22Rv1 (cell line): Measurements from ENCODE around the gene SLC5A4.

Source experiments
- CTCF ChIP-seq: fragments of 450-650 bp; IDR thresholded peaks from 2 replicates; pipeline ENCODE4 v1.5.1; 2017; ENCODE audit warnings: mild to moderate bottlenecking
- ZFX ChIP-seq: fragments of 450-650 bp; IDR thresholded peaks from 2 replicates; pipeline ENCODE4 v1.6.1; 2017; ENCODE audit warnings: antibody characterized with exemption, borderline replicate concordance

GRCh38 chr22:32200752-32201151 lies 54.4 kb downstream of the SLC5A4 start:
- TF ChIP-seq CTCF (no peak), ZFX (no peak)
